IPS DF 6.9 (cell line): ENCODE results near the gene ZNF181.

Experiments used
- DNase-seq: peaks from one replicate; pipeline ENCODE4 v3.0.0-alpha.2; 2013; ENCODE audit warnings: low read depth, low spot score
- H3K27ac ChIP-seq: one replicate; pipeline ENCODE4 v1.5.1; 2013; ENCODE audit warnings: low read length, control low read depth
- H3K27me3 ChIP-seq: 2 replicates; pipeline ENCODE4 v1.6.1; 2013; ENCODE audit warnings: mild to moderate bottlenecking, low read length; ENCODE audit not compliant: control insufficient read depth, insufficient read depth
- H3K36me3 ChIP-seq: 2 replicates; pipeline ENCODE4 v1.6.1; 2013; ENCODE audit warnings: low read length; ENCODE audit not compliant: control insufficient read depth, insufficient read depth
- H3K4me1 ChIP-seq: 2 replicates; pipeline ENCODE4 v1.6.1; 2013; ENCODE audit warnings: low read length; ENCODE audit not compliant: control insufficient read depth, insufficient read depth
- H3K4me3 ChIP-seq: 2 replicates; pipeline ENCODE4 v1.5.1; 2013; ENCODE audit warnings: mild to moderate bottlenecking, low read length
- H3K9me3 ChIP-seq: 2 replicates; pipeline ENCODE4 v1.6.1; 2013; ENCODE audit warnings: low read length, inconsistent platforms; ENCODE audit not compliant: control insufficient read depth, insufficient read depth
- WGBS: extraction: QIAGEN DNeasy Blood & Tissue Kit; methylation state at CpG from one replicate; pipeline ENCODE4 v1.1.7; 2013; ENCODE audit warnings: mixed read lengths, missing lambda C conversion rate; ENCODE audit not compliant: insufficient read length, insufficient coverage; 5-methylcytosine and 5-hydroxymethylcytosine counted together

The ZNF181 gene

GRCh38 chr19:34787059-34787824 is 53.2 kb downstream of the ZNF181 start:
- WGBS, result no CpG with 5 or more reads among the region's 3 CpGs

GRCh38 chr19:34788074-34788473 is 54.0 kb downstream of the ZNF181 start:
- Histone ChIP-seq H3K4me3 (no peak overlapping the region), H3K27me3 (no peaks in the 10 kb centered on the region), H3K27ac (no peak overlapping the region), H3K9me3 (no peaks in the 10 kb centered on the region; the same call in 1 of the 2 replicates), H3K36me3 (no peaks in the 10 kb centered on the region), H3K4me1 (no peaks in the 10 kb centered on the region)
- WGBS, result no CpG with 5 or more reads among the region's 2 CpGs
- no peak for DNase-seq

More at GRCh38 chr19:34787059-34787824, 53.2 kb downstream of the ZNF181 start:
- no peak for DNase-seq
- no peaks in the 10 kb centered on the region for H3K27me3 ChIP-seq
- no peak overlapping the region for H3K27ac ChIP-seq
- no peak overlapping the region for H3K4me3 ChIP-seq
- no peaks in the 10 kb centered on the region; the same call in 1 of the 2 replicates for H3K9me3 ChIP-seq
- H3K4me1 ChIP-seq, result no peaks in the 10 kb centered on the region
- H3K36me3 ChIP-seq, result no peaks in the 10 kb centered on the region

DNA sequence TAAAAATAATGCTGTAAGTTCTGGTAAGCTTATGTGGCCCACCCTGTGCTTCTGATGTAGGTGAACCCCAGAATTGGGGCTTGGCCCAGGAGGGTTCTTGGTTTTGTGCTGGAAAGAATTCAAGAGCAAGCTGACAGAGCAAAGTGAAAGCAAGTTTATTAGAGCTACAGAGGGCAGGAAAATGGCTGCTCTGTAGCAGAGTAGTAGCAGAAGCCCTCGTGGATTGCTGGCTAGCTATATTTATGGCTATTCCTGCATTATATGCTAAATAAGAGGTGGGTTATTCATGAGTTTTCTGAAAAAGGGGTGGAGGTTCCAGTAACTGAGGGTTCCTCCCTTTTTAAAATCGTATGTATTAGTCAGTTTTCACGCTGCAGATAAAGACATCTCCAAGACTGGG is 59.5 kb downstream of the ZNF181 start:
- H3K4me1 ChIP-seq, result no peaks in the 10 kb centered on the region
- H3K36me3 ChIP-seq, result no peaks in the 10 kb centered on the region
- WGBS, result no CpG with 5 or more reads among the region's 3 CpGs
- no peaks in the 10 kb centered on the region for H3K27me3 ChIP-seq
- H3K4me3 ChIP-seq, result no peak overlapping the region
- H3K27ac ChIP-seq, result no peak overlapping the region
- no peaks in the 10 kb centered on the region for H3K9me3 ChIP-seq
- no peak for DNase-seq

GRCh38 chr19:34794066-34794960 is 60.3 kb downstream of the ZNF181 start:
- Histone ChIP-seq H3K36me3 (no peaks in the 10 kb centered on the region), H3K27me3 (no peaks in the 10 kb centered on the region), H3K9me3 (no peaks in the 10 kb centered on the region), H3K27ac (no peak overlapping the region), H3K4me1 (no peaks in the 10 kb centered on the region), H3K4me3 (no peak overlapping the region)
- no peak for DNase-seq
- WGBS, result no CpG with 5 or more reads among the region's 9 CpGs
